ENCODE measurements around the gene SLC35D3.
"Not testable (repeated sequence)": the region's sequence is repeated elsewhere in the genome, so short reads cannot be mapped to it uniquely, and the experiment has no call there.

The SLC35D3 gene

GRCh38 chr6:136955123-136955522 lies 33.0 kb downstream of the SLC35D3 start:
- Histone ChIP-seq H3K27ac (ENCODE audit: low read depth, low read length) (peak overlapping the region; percentile 98; the same call in 1 of the 2 replicates), H3K27me3 (ENCODE audit: insufficient read depth, low read length) (no peaks in the 10 kb centered on the region; the same call in 1 of the 2 replicates), H3K9me3 (ENCODE audit: insufficient read depth, low read depth, low read length) (no peaks in the 10 kb centered on the region), H3K4me1 (ENCODE audit: insufficient read depth, low read length) (peaks cover 47% of the 10 kb centered on the region), H3K36me3 (ENCODE audit: insufficient read depth, low read length) (no peaks in the 10 kb centered on the region), H3K9ac (ENCODE audit: low read depth, low read length) (no peak overlapping the region), H3K4me3 (ENCODE audit: low read length) (no peak overlapping the region)
- 86% methylated on average over 3 of the region's 3 CpGs for WGBS

- H3K36me3 ChIP-seq (ENCODE audit: insufficient read depth, low read length), result no peaks in the 10 kb centered on the region
- H3K9ac ChIP-seq (ENCODE audit: low read depth, low read length), result peak overlapping the region; percentile 55
- no peak overlapping the region for H3K4me3 ChIP-seq (ENCODE audit: low read length)
- no peaks in the 10 kb centered on the region; the same call in 1 of the 2 replicates for H3K27me3 ChIP-seq (ENCODE audit: insufficient read depth, low read length)
- peak overlapping the region; percentile 98 for H3K27ac ChIP-seq (ENCODE audit: low read depth, low read length)
- H3K9me3 ChIP-seq (ENCODE audit: insufficient read depth, low read depth, low read length), result no peaks in the 10 kb centered on the region
- peaks cover 49% of the 10 kb centered on the region for H3K4me1 ChIP-seq (ENCODE audit: insufficient read depth, low read length)
- 14% methylated on average over 12 of the region's 14 CpGs for WGBS
Measured at GRCh38 chr6:136956590-136957544, 34.8 kb downstream of the SLC35D3 start.

- Histone ChIP-seq H3K27ac (ENCODE audit: low read depth, low read length) (peak overlapping the region; percentile 61; the same call in 1 of the 2 replicates), H3K27me3 (ENCODE audit: insufficient read depth, low read length) (no peaks in the 10 kb centered on the region; the same call in 1 of the 2 replicates), H3K36me3 (ENCODE audit: insufficient read depth, low read length) (no peaks in the 10 kb centered on the region), H3K9ac (ENCODE audit: low read depth, low read length) (no peak overlapping the region), H3K9me3 (ENCODE audit: insufficient read depth, low read depth, low read length) (no peaks in the 10 kb centered on the region), H3K4me3 (ENCODE audit: low read length) (no peak overlapping the region), H3K4me1 (ENCODE audit: insufficient read depth, low read length) (peaks cover 59% of the 10 kb centered on the region)
- whole genome bisulfite sequencing, result 72% methylated on average over 5 of the region's 5 CpGs
Measured at GRCh38 chr6:136958168-136958567, 36.1 kb downstream of the SLC35D3 start.

- Histone ChIP-seq H3K4me1 (ENCODE audit: insufficient read depth, low read length) (peaks cover 62% of the 10 kb centered on the region), H3K9ac (ENCODE audit: low read depth, low read length) (no peak overlapping the region), H3K27ac (ENCODE audit: low read depth, low read length) (no peak overlapping the region), H3K36me3 (ENCODE audit: insufficient read depth, low read length) (no peaks in the 10 kb centered on the region), H3K4me3 (ENCODE audit: low read length) (no peak overlapping the region), H3K9me3 (ENCODE audit: insufficient read depth, low read depth, low read length) (no peaks in the 10 kb centered on the region), H3K27me3 (ENCODE audit: insufficient read depth, low read length) (no peaks in the 10 kb centered on the region; the same call in 1 of the 2 replicates)
- 67% methylated on average over 13 of the region's 14 CpGs for WGBS
Measured at GRCh38 chr6:136959471-136959891, 37.4 kb downstream of the SLC35D3 start.

- not testable (repeated sequence) for H3K9me3 ChIP-seq (ENCODE audit: insufficient read depth, low read depth, low read length); H3K36me3 ChIP-seq (ENCODE audit: insufficient read depth, low read length); H3K27ac ChIP-seq (ENCODE audit: low read depth, low read length); H3K27me3 ChIP-seq (ENCODE audit: insufficient read depth, low read length); H3K4me3 ChIP-seq (ENCODE audit: low read length); H3K9ac ChIP-seq (ENCODE audit: low read depth, low read length)
- 70% methylated on average over 6 of the region's 6 CpGs for WGBS
- H3K4me1 ChIP-seq (ENCODE audit: insufficient read depth, low read length), result peaks cover 62% of the 10 kb centered on the region
Measured at GRCh38 chr6:136959935-136960334, 37.8 kb downstream of the SLC35D3 start.

- Histone ChIP-seq H3K27me3 (ENCODE audit: insufficient read depth, low read length) (no peaks in the 10 kb centered on the region; the same call in 1 of the 2 replicates), H3K9me3 (ENCODE audit: insufficient read depth, low read depth, low read length) (no peaks in the 10 kb centered on the region), H3K9ac (ENCODE audit: low read depth, low read length) (no peak overlapping the region), H3K4me3 (ENCODE audit: low read length) (no peak overlapping the region), H3K27ac (ENCODE audit: low read depth, low read length) (no peak overlapping the region), H3K4me1 (ENCODE audit: insufficient read depth, low read length) (peaks cover 54% of the 10 kb centered on the region), H3K36me3 (ENCODE audit: insufficient read depth, low read length) (no peaks in the 10 kb centered on the region)
- WGBS, result 87% methylated on average over 2 of the region's 3 CpGs
Measured at GRCh38 chr6:136960781-136961180, 38.7 kb downstream of the SLC35D3 start.

GRCh38 chr6:136961848-136962247 lies 39.7 kb downstream of the SLC35D3 start:
- Histone ChIP-seq H3K9ac (ENCODE audit: low read depth, low read length) (no peak overlapping the region), H3K27me3 (ENCODE audit: insufficient read depth, low read length) (no peaks in the 10 kb centered on the region; the same call in 1 of the 2 replicates), H3K36me3 (ENCODE audit: insufficient read depth, low read length) (no peaks in the 10 kb centered on the region), H3K9me3 (ENCODE audit: insufficient read depth, low read depth, low read length) (no peaks in the 10 kb centered on the region), H3K4me3 (ENCODE audit: low read length) (no peak overlapping the region), H3K4me1 (ENCODE audit: insufficient read depth, low read length) (peaks cover 44% of the 10 kb centered on the region), H3K27ac (ENCODE audit: low read depth, low read length) (no peak overlapping the region)
- WGBS, result 93% methylated on average over 5 of the region's 5 CpGs

- WGBS, result 40% methylated on average over 4 of the region's 4 CpGs
- no peak overlapping the region for H3K4me3 ChIP-seq (ENCODE audit: low read length)
- H3K4me1 ChIP-seq (ENCODE audit: insufficient read depth, low read length), result peaks cover 38% of the 10 kb centered on the region
- no peak overlapping the region for H3K9ac ChIP-seq (ENCODE audit: low read depth, low read length)
- no peaks in the 10 kb centered on the region; the same call in 1 of the 2 replicates for H3K27me3 ChIP-seq (ENCODE audit: insufficient read depth, low read length)
- no peaks in the 10 kb centered on the region for H3K36me3 ChIP-seq (ENCODE audit: insufficient read depth, low read length)
- H3K27ac ChIP-seq (ENCODE audit: low read depth, low read length), result no peak overlapping the region
- H3K9me3 ChIP-seq (ENCODE audit: insufficient read depth, low read depth, low read length), result no peaks in the 10 kb centered on the region
Measured at GRCh38 chr6:136962661-136963060, 40.6 kb downstream of the SLC35D3 start.

- Histone ChIP-seq H3K27me3 (ENCODE audit: insufficient read depth, low read length) (no peaks in the 10 kb centered on the region; the same call in 1 of the 2 replicates), H3K9me3 (ENCODE audit: insufficient read depth, low read depth, low read length) (no peaks in the 10 kb centered on the region), H3K27ac (ENCODE audit: low read depth, low read length) (no peak overlapping the region), H3K4me1 (ENCODE audit: insufficient read depth, low read length) (peaks cover 34% of the 10 kb centered on the region), H3K36me3 (ENCODE audit: insufficient read depth, low read length) (no peaks in the 10 kb centered on the region), H3K9ac (ENCODE audit: low read depth, low read length) (no peak overlapping the region), H3K4me3 (ENCODE audit: low read length) (no peak overlapping the region)
- 94% methylated on average over 2 of the region's 2 CpGs for WGBS
Measured at GRCh38 chr6:136963259-136963658, 41.2 kb downstream of the SLC35D3 start.

GRCh38 chr6:136964398-136964797 lies 42.3 kb downstream of the SLC35D3 start:
- Histone ChIP-seq H3K9me3 (ENCODE audit: insufficient read depth, low read depth, low read length) (no peaks in the 10 kb centered on the region), H3K4me3 (ENCODE audit: low read length) (no peak overlapping the region), H3K9ac (ENCODE audit: low read depth, low read length) (no peak overlapping the region), H3K27me3 (ENCODE audit: insufficient read depth, low read length) (no peaks in the 10 kb centered on the region; the same call in 1 of the 2 replicates), H3K27ac (ENCODE audit: low read depth, low read length) (no peak overlapping the region), H3K36me3 (ENCODE audit: insufficient read depth, low read length) (no peaks in the 10 kb centered on the region), H3K4me1 (ENCODE audit: insufficient read depth, low read length) (peaks cover 23% of the 10 kb centered on the region)
- WGBS, result 88% methylated on average over 2 of the region's 2 CpGs
